ENCODE data around the gene FBXL14.

Gene FBXL14

GRCh38 chr12:1533205-1533601 is 61.2 kb downstream of the FBXL14 start:
- peak in 2 of 4 experiments; percentile 21 for DNase-seq

- no peak for DNase-seq
Measured at GRCh38 chr12:1532375-1533165, 61.8 kb downstream of the FBXL14 start.

- DNase-seq, result no peak
Measured at GRCh38 chr12:1531654-1532374, 62.6 kb downstream of the FBXL14 start.

- DNase-seq, result peak in 2 of 4 experiments; percentile 37 to 38
Measured at GRCh38 chr12:1531153-1531653, 63.2 kb downstream of the FBXL14 start.

- peak in 2 of 4 experiments; percentile 24 to 32 for DNase-seq
Measured at GRCh38 chr12:1530592-1531152, 63.7 kb downstream of the FBXL14 start.

- peak in 2 of 4 experiments; percentile 39 to 49 for DNase-seq
Measured at GRCh38 chr12:1529862-1530591, 64.4 kb downstream of the FBXL14 start.

GRCh38 chr12:1529228-1529861 is 65.0 kb downstream of the FBXL14 start:
- DNase-seq, result no peak

- no peak for DNase-seq
Measured at GRCh38 chr12:1528791-1529190, 65.6 kb downstream of the FBXL14 start.

- no peak for DNase-seq
Measured at GRCh38 chr12:1527789-1528188, 66.6 kb downstream of the FBXL14 start.

GRCh38 chr12:1525858-1526257 is 68.5 kb downstream of the FBXL14 start:
- DNase-seq, result no peak

GRCh38 chr12:1523558-1524050 is 70.8 kb downstream of the FBXL14 start:
- no peak for DNase-seq

GRCh38 chr12:1523046-1523445 is 71.3 kb downstream of the FBXL14 start:
- DNase-seq, result no peak

- no peak for DNase-seq
Measured at GRCh38 chr12:1519642-1520041, 74.7 kb downstream of the FBXL14 start.

- no peak for DNase-seq
Measured at GRCh38 chr12:1518591-1519516, 75.5 kb downstream of the FBXL14 start.

- no peak for DNase-seq
Measured at GRCh38 chr12:1517734-1518525, 76.5 kb downstream of the FBXL14 start.

GRCh38 chr12:1517007-1517406 is 77.4 kb downstream of the FBXL14 start:
- no peak for DNase-seq
